RPMI8226 (cell line): ENCODE data around the gene ATP8B3.
"Not testable (repeated sequence)": the region's sequence is repeated elsewhere in the genome, so short reads cannot be mapped to it uniquely, and the experiment has no call there.

Source experiments
- DNase-seq: peaks from one replicate; pipeline ENCODE4 v3.0.0-alpha.2; 2015

The ATP8B3 gene

DNA sequence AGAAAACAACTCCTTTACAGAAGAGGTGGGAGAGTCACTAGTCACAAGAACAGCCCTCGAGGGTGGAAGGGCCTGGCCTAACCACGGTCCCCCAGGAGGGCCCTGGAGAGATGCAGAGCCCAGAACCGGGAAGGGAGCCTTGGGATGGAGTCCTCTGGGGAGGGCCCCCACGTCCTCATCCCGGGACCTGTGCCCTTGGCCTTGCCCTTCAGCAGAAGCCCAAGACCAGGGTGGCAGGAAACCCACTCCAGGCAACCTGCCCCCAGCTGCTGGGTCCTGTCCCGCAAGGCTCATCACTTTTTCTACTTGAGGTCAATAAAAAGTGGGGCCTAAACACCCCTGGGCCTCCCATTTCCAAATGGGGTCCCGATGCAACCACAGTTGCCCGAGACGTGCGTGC, 2.3 kb upstream of the ATP8B3 start:
- no peak for DNase-seq

DNA sequence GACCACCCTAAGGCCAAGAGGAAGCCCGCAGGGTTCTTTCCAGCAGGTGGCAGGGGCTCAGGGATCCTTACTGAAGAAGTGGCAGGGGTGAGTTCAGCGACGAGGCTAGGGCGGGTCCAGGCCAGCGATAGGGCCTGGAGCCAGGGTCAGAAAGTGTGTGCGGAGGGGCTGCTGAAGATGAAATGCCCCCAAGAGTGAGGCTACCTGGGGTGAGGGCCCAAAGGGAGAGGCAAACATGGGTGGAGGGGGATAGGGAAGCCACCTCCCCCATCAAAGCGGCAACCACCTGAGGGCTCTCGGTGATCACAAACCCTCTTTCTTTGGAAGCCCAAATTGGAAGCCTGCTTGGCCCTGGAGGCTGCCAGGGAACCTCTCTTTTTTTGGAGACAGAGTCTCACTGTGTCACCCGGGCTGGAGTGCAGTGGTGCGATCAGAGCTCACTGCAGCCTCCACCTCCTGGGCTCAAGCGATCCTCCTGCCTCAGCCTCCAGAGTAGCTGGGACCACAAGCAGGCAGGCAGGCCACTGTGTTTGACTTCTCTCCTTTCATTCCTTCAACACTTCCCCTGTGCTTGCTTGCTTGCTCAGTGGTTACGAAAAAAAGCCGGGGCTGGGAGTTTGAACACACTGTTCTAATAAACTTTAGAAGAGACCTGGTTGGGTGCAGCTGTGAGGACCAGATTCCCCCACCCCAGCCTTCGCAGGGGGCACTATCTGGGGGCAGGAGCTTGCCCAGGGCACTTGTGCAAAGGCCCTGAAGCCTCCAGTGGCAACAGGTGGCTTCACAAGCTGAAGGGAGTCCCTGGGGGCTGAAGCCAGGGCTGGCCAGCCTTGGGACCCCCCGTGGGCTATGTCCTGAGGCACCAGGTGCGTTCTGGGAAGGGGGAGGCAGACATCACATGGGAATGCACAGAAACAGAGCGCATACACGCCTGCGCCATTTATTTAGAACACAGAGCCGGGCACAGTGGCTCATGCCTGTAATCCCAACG, 1.4 kb upstream of the ATP8B3 start:
- DNase-seq, result no peak

DNA sequence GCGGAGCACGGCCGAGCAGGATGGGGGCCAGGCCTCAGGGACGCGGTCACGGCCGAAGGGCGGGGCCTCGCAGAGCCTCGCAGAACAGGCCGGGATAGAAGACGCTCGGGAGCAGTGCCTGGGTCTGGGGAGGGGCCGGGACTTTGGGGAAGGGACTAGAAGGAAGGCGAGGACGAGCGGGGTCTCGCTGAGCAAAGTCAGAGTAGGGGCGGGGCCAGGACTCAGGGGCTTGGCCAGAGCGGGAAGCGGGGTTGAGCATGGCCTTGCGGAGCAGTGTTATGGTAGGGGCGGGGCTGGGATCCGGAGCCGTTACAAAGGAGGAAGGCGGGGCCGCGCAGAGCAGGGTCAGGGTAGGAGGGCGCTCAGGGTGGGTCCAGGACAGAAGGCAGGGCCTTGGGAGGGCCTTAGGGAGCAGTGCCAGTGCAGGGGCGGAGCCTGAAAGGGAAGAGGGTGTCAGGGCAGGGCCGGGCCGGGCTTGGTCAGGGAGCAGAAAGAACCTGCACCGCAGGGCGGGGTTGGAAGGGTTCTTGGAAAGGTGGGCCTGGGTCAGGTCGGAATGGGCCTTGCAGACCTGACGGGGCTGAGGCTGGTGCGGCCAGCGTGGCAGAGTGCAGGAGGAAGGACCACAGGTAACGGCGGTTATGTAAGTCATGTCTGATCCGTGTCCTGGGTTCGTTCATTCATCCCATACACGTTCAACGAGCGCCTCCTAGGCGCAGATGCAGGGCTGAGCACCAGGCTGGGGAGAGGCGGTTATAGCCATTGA, 533 bp upstream of the ATP8B3 start:
- DNase-seq, result peak; percentile 96

DNA sequence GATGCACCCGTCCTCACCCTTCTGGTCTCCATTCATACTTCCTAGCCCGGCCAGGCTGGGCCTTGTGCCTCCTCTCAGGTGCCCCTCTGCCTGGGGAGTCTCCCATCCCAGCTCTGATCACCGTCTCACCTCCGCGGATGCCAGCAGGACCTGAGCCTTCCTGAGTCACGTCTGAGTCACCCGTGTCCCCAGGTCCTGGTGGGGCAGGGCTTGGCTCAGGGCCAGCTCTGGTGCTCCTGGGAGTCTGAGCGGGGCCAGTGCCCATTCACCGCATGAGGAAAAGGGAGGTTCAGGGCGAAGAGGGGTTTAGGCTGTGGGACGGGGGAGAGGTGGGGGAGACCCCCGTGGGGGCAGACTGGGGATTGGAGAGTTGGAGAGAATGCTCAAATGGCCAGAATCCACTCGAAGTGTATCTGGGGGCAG, 593 bp downstream of the ATP8B3 start:
- DNase-seq, result peak; percentile 57

DNA sequence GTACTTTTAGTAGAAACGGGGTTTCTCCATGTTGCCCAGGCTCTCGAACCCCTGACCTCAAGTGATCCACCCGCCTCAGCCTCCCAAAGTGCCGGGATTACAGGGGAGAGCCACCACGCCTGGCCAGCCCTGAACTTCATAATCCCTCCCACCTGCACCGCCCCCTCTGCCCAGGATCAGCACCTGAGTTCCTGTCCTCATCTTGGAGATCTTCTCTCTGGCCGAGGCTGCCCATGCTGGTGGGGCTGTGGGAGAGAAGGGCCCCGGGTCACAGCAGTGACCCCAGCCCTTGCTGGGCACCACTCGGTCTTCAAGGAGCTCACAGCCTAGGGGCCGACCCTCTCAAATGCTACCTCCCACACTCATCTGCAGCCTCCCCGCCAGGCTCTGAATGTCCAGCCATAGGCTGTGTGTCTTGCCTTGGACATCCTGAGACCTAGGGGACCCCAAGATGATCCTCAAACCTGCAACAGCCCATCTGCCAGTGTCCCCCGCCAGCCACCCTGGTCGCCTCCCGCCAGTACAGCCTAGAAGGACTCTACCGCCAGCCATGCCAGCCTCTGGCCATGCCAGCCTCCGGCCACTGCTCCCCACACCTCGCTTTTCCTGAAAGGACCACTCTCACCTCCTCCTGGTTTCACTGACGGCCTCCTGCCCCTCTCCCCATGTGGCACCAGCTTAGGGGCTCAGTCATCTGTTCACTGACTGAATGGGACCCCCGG, 1.5 kb downstream of the ATP8B3 start:
- DNase-seq, result no peak

DNA sequence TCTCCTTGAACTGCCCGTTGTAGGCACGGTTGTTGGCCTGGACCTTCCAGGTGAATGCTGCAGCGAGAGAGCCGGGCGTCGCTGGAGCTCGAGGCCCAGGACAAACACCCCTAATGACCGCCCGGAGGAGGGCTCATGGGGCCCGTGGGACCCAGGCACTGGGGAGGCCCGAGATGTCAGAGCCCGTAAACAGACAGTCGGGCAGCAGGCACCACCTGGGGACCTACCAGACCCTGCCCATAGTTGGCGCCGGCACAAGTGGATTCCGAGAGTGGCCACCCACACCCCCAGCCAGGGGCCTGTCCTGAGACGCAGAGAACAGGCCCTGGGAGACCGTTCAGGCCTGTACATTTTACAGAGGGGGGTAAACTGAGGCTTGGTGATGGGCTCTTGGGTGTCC, 2.4 kb downstream of the ATP8B3 start:
- DNase-seq, result no peak

DNA sequence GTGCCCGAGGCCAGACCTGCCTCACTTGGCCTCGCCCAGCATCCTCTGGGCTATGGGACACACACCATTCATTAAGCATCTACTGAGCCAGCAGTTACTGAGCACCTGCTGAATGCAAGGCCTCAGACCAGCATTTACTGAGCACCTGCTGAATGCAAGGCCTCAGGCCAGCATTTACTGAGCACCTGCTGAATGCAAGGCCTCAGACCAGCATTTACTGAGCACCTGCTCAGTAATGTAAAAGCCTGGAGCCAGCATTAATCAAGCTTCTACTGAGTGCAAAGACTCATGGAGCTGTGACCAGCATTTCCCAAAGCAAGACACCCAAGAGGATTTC, 3.7 kb downstream of the ATP8B3 start:
- no peak for DNase-seq

DNA sequence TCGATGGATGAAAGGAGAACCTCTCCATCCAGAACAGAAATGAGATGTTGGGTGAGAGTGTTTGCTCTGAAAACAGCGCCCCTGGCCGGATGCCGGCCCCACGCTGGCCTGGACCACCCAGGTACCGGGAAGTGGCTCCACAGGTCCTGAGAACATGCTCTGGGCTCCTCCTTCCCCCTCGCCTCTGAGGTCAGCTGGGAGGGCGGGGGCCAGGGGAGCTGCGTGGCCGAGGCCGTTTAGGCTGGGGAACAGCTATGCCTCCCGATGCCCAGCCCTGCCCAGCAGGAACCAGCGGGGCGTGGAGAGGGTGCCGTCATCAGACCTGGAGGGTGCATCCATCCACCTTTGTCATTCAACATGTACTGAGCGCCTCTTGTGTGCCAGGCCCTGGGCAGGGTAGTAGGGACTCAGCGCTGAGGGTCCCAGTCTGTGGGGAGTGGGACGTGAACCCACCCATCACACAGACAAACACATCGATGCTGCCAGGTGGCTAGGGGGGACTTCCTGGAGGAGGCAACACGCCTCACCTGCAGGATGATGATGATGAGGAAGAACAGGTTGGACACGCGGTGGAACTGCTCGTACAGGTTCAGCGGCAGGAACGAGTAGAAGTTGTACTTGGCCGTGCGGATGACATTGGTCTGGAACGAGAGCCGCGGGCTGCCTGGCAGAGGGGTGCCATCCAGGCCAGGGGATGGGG, 4.2 kb downstream of the ATP8B3 start:
- no peak for DNase-seq

DNA sequence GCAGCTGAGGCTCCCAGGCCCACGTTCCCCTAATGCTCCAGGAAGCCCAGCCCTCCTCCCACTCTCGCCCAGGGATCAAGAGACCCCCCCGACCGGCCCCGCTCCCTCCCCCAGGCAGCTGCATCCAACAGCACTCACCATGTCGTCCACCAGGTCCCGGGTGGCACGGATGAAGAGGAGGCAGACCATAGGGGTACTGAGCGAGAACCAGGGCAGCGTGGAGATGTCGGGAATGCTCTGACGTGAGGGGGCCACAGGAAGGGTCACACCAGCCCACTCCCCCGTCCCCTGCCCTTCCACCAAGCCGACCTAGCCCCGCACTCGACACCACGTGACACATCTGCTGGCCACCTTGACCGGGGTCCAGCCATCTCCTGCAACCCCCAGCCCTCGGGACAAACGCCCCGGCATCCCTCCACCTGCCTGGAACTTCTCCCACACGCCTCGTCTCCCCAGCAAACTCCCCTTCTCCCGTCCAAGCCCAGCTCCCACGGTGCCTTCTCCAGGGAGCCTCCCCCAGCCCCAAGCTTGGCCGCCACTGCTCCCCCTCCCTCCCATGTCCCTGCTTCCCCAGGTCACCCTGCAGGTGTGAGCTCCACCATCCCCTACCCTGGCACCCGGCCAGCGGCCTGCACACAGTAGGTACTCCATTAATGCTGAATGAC, 4.9 kb downstream of the ATP8B3 start:
- no peak for DNase-seq

DNA sequence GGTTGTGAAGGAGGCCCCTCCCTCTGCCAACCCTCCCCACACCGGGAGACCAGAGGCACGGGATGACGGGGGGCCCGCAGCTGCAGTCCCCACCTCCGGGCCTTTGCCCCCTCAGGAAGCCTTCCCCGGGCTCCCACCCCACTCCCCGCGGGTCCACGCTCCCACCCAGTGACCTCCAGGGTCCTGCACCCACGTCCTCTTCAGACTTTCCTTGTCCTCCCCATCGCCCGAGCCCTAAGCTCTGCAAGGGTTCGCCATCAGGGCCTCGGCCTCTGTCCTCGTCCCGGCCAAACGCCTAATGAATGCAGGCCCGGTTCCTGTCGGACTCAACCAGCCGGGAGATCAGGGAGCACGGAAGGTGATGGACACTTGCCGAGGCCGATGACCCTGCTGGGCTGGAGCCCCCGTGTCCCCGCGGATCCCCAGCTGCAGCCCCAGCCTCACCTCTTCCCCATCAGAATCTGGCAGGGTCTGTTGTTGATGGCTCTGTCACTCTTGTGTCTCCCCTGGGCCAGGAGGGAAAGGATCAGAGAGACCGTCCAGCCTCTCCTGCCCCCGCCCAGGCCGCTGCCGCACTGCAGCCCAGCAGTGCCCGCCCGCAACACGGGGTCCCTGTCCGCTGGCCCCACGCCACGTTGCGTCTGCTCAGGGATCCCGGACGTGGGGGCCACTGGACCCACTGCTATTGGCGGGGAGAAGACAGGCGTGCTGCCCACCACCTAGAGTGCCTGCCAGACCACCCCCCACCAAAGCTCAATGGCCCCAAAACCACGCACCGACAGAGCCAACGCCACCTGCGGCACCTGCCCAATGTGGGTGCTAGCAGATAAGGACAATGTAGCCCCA, 5.7 kb downstream of the ATP8B3 start:
- no peak for DNase-seq

DNA sequence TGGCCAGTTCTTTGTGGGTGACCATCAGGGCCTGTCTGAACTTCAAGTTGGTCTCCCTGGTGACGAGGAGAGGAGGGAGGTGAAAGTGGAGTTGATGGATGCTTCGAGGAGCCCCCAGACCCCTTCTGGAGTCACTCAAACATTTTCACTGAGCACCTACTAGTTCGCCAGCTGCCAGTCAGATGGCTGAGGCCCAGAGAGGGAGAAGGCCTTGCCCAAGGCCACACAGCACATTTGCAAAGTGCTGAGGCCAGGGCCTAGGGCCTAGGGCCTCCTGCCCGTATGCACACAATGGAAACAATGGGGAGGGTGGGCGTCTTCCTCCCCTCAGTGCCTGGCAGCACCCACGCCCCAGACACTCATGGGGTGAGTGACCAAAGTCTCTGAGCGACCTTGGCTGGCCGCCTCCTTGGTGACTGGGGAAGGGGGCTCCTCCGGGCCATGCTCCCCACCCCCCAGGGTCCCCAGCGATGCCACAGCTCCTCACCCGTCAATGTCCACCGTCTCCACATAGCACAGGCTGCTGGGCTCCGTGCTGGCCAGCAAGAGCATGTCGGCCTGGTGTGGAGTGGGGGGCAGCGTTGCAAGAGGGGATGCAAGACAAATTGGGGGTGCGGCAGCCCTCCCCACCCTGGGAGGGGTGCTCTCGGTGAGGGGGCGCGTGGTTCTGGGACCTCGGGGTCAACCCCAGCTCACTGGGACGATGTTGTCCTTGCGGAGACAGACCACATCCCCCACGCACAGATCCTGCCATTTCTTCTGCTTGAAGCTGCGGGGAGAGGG, 6.5 kb downstream of the ATP8B3 start:
- no peak for DNase-seq

DNA sequence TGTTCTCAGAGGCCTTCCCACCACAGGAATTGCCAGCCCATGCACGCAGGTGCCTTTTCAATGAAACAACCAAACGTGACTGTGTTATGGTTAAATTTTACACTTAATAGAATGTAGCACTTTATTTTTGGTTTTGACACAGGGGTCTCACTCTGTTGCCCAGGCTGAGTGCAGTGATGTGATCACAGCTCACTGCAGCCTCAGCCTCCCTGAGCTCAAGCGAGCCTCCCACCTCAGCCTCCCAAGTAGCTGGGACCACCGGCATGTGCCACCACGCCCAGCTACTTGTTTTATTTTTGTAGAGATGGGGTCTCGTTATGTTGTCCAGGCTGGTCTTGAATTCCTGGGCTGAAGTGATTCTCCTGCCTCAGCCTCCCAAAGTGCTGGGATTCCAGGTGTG, 7.2 kb downstream of the ATP8B3 start:
- no peak for DNase-seq

DNA sequence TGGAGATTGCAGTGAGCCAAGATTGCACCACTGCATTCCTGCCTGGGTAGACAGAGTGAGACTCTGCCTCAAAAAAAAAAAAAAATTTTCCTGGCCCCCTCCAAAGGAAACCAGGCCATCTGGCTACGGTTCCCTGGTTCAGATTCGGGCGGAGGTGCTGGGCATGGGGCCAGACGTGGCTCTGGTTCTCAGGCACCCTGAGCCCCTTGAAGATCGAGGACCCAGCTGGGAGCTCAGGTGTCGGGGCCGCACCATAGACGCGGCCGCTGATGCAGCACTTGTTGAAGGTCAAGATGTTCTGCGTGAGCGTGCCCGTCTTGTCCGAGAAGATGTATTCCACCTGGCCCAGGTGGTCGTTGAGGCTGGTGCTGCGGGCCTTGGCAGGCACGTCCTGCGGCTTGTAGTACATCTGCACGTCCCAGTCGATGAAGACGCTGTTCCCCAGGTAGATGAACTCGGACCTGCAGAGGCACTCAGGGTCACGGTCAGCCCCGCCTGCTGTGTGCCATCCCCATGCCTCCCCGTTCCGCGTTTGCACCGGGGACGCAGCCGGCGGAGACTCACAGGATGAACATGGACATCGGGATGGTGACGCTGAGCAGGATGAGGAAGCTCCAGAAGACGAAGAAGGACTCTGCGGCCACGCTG, 12.3 kb downstream of the ATP8B3 start:
- no peak for DNase-seq

DNA sequence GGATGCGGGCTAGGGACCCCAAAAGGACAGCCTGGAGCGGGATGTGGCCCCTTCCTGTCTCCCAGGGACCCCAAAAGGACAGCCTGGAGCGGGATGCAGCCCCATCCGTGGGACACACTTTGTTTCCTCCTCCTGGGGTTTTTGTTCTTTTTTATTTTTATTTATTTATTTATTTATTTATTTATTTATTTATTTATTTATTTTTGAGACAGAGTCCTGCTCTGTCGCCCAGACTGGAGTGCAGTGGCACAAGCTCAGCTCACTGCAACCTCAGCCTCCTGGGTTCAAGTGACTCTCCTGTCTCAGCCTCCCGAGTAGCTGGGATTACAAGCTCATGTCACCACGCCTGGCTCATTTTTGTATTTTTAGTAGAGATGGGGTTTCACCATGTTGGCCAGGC, 14.8 kb downstream of the ATP8B3 start:
- DNase-seq, result not testable (repeated sequence)

DNA sequence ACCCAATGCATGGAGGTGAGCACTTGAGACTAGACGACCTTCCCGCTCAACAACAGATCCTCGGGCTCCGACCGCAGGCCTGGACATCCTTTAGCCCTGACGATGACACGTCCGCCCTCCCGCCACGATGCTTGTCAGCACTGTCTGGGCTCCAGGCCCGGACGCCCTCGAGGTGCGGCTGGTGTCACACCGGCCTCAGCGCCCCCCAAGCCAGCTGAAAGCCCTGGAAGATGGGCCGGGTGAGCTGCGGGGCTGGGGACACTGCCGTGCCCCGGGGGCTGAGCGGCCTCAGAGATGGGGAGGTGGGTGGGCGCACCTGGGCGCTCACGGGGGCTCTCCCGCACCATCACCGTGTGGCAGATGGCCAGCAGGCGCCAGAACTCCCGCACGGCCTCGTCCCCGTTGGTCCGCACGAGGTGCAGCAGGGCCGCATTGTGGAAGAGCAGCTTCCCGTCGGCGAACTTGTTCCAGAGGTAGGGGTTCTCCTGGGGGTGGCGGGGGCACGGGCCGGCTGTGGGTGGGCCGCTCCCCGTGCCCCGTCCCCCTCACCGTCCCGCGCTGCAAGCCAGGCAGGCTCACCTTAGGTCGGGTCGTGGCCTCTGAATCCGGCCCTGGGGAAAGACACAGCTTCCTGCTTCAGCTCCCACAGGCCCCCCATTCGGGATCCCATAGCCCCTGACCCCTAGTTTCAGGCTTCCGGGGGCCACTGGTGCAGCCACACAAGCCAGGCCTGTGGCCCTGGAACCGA, 15.5 kb downstream of the ATP8B3 start:
- no peak for DNase-seq

DNA sequence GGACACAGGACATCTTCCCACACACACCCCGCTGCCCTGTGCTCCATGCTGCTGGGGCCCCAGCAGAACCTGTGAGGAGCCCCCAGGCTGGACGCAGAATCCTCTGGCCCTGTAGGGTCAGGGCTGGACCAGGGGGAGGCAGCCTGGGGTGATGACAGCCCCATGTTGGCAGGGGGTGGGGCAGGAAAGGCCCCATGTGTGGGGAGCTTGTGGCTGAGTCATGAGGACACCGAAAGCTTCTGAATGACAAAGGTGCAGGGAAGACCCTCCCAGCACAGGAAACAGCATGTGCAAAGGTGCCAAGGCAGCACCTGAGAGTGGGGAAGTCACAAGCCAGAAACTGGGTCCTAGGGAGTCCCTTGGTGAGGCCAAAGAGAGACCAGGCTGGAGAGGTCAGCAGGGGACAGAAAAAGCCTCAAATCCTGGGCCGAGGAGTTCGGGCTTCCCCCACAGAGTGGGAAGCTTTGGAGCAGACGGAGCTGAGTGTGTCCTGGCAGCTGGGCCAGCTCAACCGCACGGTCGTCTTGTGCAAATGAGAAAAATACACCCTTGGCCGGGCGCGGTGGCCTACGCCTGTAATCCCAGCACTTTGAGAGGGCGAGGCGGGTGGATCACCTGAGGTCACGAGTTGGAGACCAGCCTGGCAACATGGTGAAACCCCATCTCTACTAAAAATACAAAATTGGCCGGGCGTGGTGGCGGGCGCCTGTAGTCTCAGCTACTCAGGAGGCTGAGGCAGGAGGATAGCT, 17.5 kb downstream of the ATP8B3 start:
- peak; percentile 53 for DNase-seq

DNA sequence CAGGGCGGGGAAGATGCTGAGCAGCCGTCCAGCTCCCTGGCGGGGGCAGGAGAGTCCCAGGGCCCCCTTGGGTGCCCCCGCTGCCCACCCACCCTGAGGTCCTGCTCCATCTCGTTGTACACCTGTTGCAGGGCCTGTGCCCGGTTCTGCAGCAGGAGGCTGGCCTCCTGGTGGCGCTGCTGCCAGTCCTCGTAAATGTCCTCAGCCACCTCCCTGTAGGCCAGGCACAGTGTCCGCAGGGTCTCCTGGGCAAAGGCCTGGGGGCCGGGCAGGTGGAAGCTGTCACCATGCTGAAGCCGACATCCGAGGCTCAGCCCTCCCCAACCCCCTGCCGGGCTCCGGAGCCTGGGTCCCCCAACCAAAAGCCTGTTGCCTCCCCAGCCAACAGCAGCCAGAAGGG, 20.2 kb downstream of the ATP8B3 start:
- DNase-seq, result no peak

DNA sequence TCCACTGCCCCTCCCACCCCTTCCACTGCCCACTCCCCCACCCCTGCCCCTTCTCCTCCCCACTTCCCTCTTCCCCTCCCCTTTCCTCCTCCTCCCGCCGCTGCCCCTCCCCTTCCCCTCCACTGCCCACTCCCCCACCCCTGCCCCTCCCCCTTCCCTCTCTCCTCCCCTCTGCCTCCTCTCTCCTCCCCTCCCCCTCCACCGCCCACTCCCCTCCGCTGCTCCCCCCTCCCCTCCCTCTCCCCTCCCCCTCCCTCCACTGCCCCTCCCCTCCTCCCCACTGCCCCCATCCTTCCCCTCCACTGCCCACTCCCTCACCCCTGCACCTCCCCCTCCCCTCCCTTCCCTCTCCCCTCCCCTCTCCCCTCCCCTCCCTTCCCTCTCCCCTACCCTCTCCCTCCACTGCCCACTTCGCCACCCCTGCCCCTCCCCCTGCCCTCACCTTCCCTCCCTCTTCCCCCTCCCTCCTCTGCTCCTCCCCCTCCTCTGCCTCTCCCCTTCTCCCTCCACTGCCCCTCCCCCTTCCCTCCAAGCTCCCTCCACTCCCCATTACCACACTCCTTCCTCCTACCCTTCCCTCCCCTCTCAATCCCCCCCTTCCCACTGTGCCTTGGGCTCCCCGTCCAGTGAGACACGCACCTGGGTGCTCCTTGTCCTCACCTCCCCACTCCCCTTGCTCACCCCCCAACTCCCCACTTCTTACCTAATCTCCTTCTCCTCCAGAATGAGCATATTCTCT, 21.9 kb downstream of the ATP8B3 start:
- DNase-seq, result no peak
